Right kidney (tissue), 1 donor: ENCODE results near the gene TSLP.

Experiments
- DNase-seq: peaks from one replicate; pipeline ENCODE4 v3.0.0-alpha.2; 2016

TSLP gene

GRCh38 chr5:111095982-111096381 is 24.5 kb downstream of the TSLP start:
- DNase-seq = no peak

- DNase-seq = no peak
Measured at GRCh38 chr5:111099058-111099778, 27.7 kb downstream of the TSLP start.

- DNase-seq = no peak
Measured at GRCh38 chr5:111106320-111106948, 34.9 kb downstream of the TSLP start.

- no peak for DNase-seq
Measured at GRCh38 chr5:111107371-111107770, 35.9 kb downstream of the TSLP start.

GRCh38 chr5:111111956-111112355 is 40.4 kb downstream of the TSLP start:
- DNase-seq = no peak

- no peak for DNase-seq
Measured at GRCh38 chr5:111113678-111114077, 42.2 kb downstream of the TSLP start.

GRCh38 chr5:111115229-111115628 is 43.7 kb downstream of the TSLP start:
- DNase-seq = no peak

GRCh38 chr5:111116550-111116949 is 45.0 kb downstream of the TSLP start:
- DNase-seq = no peak

- no peak for DNase-seq
Measured at GRCh38 chr5:111117136-111117535, 45.6 kb downstream of the TSLP start.

GRCh38 chr5:111119221-111119620 is 47.7 kb downstream of the TSLP start:
- no peak for DNase-seq

- DNase-seq = no peak
Measured at GRCh38 chr5:111119856-111120255, 48.3 kb downstream of the TSLP start.

GRCh38 chr5:111120911-111121310 is 49.4 kb downstream of the TSLP start:
- DNase-seq = no peak

GRCh38 chr5:111121926-111122325 is 50.4 kb downstream of the TSLP start:
- no peak for DNase-seq

- no peak for DNase-seq
Measured at GRCh38 chr5:111122398-111122797, 50.9 kb downstream of the TSLP start.

- DNase-seq = no peak
Measured at GRCh38 chr5:111124793-111125192, 53.3 kb downstream of the TSLP start.

GRCh38 chr5:111126896-111127295 is 55.4 kb downstream of the TSLP start:
- no peak for DNase-seq
